H1 (cell line): ENCODE data around the gene RTN4RL2. TPM values are rescaled to one million over a fixed set of nuclear protein-coding genes. Genes with fewer than 3 reads are reported as not detected.

Source experiments
- CTCF ChIA-PET: fragments of 300-600 bp; sonication (Branson Sonifier 250); formaldehyde crosslinking; loops from one replicate; lab custom pipeline; 2021; ENCODE audit not compliant: partially characterized antibody; lab: Charles Lee
- POLR2A ChIA-PET: fragments of 300-600 bp; sonication (Branson Sonifier 250); formaldehyde crosslinking; loops from one replicate; lab custom pipeline; 2021; ENCODE audit warnings: inconsistent platforms; ENCODE audit not compliant: partially characterized antibody; lab: Charles Lee
- DNase-seq, 2 experiments: peaks; one replicate each; pipeline versions ENCODE4 v3.0.0 to v3.0.0-alpha.2; 2010 to 2022; ENCODE audit warnings: low spot score in 2 of 2, low read depth in 1 of 2, mixed read lengths in 1 of 2
- FAIRE-seq: peaks from 2 replicates; lab custom pipeline; 2011; peaks lifted over from hg19 to GRCh38; lab: Jason Lieb, UNC
- H2AFZ ChIP-seq: 2 replicates; pipeline ENCODE4 v1.8.1; 2012; ENCODE audit warnings: low read length, inconsistent platforms
- H2AK5ac ChIP-seq: 2 replicates; pipeline ENCODE4 v1.6.1; 2013; ENCODE audit warnings: low read depth, low read length
- H2BK120ac ChIP-seq: replicated peaks from 2 replicates; pipeline ENCODE3; 2013; ENCODE audit warnings: low read depth, low read length, inconsistent platforms
- H2BK12ac ChIP-seq: 2 replicates; pipeline ENCODE4 v1.6.1; 2013; ENCODE audit warnings: low read depth, low read length
- H2BK15ac ChIP-seq: 2 replicates; pipeline ENCODE4 v1.6.1; 2013; ENCODE audit warnings: low read length
- H2BK20ac ChIP-seq: 2 replicates; pipeline ENCODE4 v1.6.1; 2013; ENCODE audit warnings: low read length
- H2BK5ac ChIP-seq: 2 replicates; pipeline ENCODE4 v1.6.1; 2013; ENCODE audit warnings: low read depth, low read length
- H3K14ac ChIP-seq: 2 replicates; pipeline ENCODE4 v1.6.1; 2013; ENCODE audit warnings: inconsistent platforms; ENCODE audit not compliant: insufficient read length
- H3K18ac ChIP-seq: 2 replicates; pipeline ENCODE4 v1.6.1; 2013; ENCODE audit warnings: low read length; ENCODE audit errors: extremely low read depth
- H3K23ac ChIP-seq: 2 replicates; pipeline ENCODE4 v1.6.1; 2013; ENCODE audit warnings: inconsistent platforms; ENCODE audit not compliant: insufficient read length
- H3K23me2 ChIP-seq: 2 replicates; pipeline ENCODE4 v1.6.1; 2013; ENCODE audit warnings: low read depth, low read length
- H3K27ac ChIP-seq: 2 replicates; pipeline ENCODE4 v1.6.1; 2011; ENCODE audit warnings: low read depth, low read length, inconsistent platforms
- H3K27me3 ChIP-seq, 4 experiments: replicated peaks in 1 of 4; 1 replicate in 1 of 4; 2 replicates in 3 of 4; pipeline versions ENCODE4 v1.6.1 to v1.8.1; 2011 to 2013; ENCODE audit warnings: low read length in 3 of 4, mild to moderate bottlenecking in 3 of 4, inconsistent platforms in 2 of 4, mixed read lengths in 2 of 4, moderate library complexity in 1 of 4; ENCODE audit not compliant: control insufficient read depth in 3 of 4, insufficient read depth in 3 of 4; ENCODE audit errors: extremely low read depth in 1 of 4
- H3K36me3 ChIP-seq, 4 experiments: 2 replicates each; pipeline versions ENCODE4 v1.6.1 to v1.8.1; 2011 to 2013; ENCODE audit warnings: mild to moderate bottlenecking in 4 of 4, low read length in 3 of 4, moderate library complexity in 2 of 4, control low read depth in 1 of 4, inconsistent platforms in 1 of 4; ENCODE audit not compliant: insufficient read depth in 4 of 4, control insufficient read depth in 2 of 4
- H3K4ac ChIP-seq: replicated peaks from 2 replicates; pipeline ENCODE3; 2013; ENCODE audit warnings: low read length, low read depth, mixed read lengths, inconsistent platforms; ENCODE audit not compliant: insufficient read length
- H3K4me1 ChIP-seq, 4 experiments: replicated peaks in 1 of 4; 1 replicate in 1 of 4; 2 replicates in 3 of 4; pipeline versions ENCODE4 v1.6.1 to v1.8.1; 2011 to 2013; ENCODE audit warnings: low read length in 3 of 4, inconsistent platforms in 2 of 4, mixed read lengths in 1 of 4; ENCODE audit not compliant: insufficient read depth in 4 of 4, control insufficient read depth in 3 of 4
- H3K4me2 ChIP-seq, 2 experiments: 2 replicates each; pipeline versions ENCODE4 v1.6.1 to v1.8.1; 2011 to 2013; ENCODE audit warnings: low read depth in 2 of 2, low read length in 2 of 2, control low read depth in 1 of 2, inconsistent platforms in 1 of 2, mild to moderate bottlenecking in 1 of 2; ENCODE audit not compliant: insufficient read depth in 1 of 2
- H3K4me3 ChIP-seq, 4 experiments: fragments of 200-600, 300-600 bp in 1 of 4; sonication (generic), shearing (Covaris generic), sonication (Bioruptor Twin) in 1 of 4; 2 replicates each; pipeline versions ENCODE4 v1.5.1 to v1.8.1; 2011 to 2016; ENCODE audit warnings: low read length in 4 of 4, low read depth in 3 of 4, control low read depth in 2 of 4, inconsistent platforms in 2 of 4, mild to moderate bottlenecking in 2 of 4, mixed read lengths in 1 of 4, moderate library complexity in 1 of 4; ENCODE audit not compliant: insufficient read depth in 2 of 4; ENCODE audit errors: extremely low read depth in 1 of 4
- H3K56ac ChIP-seq: replicated peaks from 2 replicates; pipeline ENCODE3; 2013; ENCODE audit warnings: low read depth, mild to moderate bottlenecking, mixed read lengths, low read length, inconsistent platforms; ENCODE audit not compliant: insufficient read length
- H3K79me1 ChIP-seq: 2 replicates; pipeline ENCODE4 v1.6.1; 2013; ENCODE audit warnings: low read depth, low read length, control low read depth
- H3K79me2 ChIP-seq, 2 experiments: 2 replicates each; pipeline versions ENCODE4 v1.6.1 to v1.8.1; 2012 to 2013; ENCODE audit warnings: low read length in 2 of 2, mild to moderate bottlenecking in 2 of 2, inconsistent platforms in 1 of 2; ENCODE audit not compliant: insufficient read depth in 2 of 2, control insufficient read depth in 1 of 2
- H3K9ac ChIP-seq, 4 experiments: replicated peaks in 1 of 4; 1 replicate in 1 of 4; 2 replicates in 3 of 4; pipeline versions ENCODE4 v1.6.1 to v1.8.1; 2011 to 2013; ENCODE audit warnings: low read depth in 3 of 4, low read length in 3 of 4, control low read depth in 2 of 4, mild to moderate bottlenecking in 2 of 4, moderate library complexity in 2 of 4, inconsistent platforms in 1 of 4; ENCODE audit errors: extremely low read depth in 1 of 4
- H3K9me3 ChIP-seq, 2 experiments: 2 replicates each; pipeline versions ENCODE4 v1.6.1 to v1.8.1; 2012 to 2013; ENCODE audit warnings: mild to moderate bottlenecking in 2 of 2, moderate library complexity in 2 of 2, control low read depth in 1 of 2, inconsistent platforms in 1 of 2, low read depth in 1 of 2, low read length in 1 of 2, mixed read lengths in 1 of 2; ENCODE audit not compliant: insufficient read depth in 2 of 2
- H4K20me1 ChIP-seq, 2 experiments: replicated peaks in 1 of 2; 2 replicates each; pipeline versions ENCODE3 to v1.8.1; 2011 to 2013; ENCODE audit warnings: inconsistent platforms in 2 of 2, low read length in 2 of 2, mild to moderate bottlenecking in 1 of 2; ENCODE audit not compliant: insufficient read depth in 2 of 2, control insufficient read depth in 1 of 2
- H4K5ac ChIP-seq: 2 replicates; pipeline ENCODE4 v1.6.1; 2013; ENCODE audit warnings: low read length, low read depth, mixed read lengths, inconsistent platforms; ENCODE audit not compliant: insufficient read length
- H4K8ac ChIP-seq: 2 replicates; pipeline ENCODE4 v1.8.0; 2013; ENCODE audit warnings: mild to moderate bottlenecking, moderate library complexity, low read length, inconsistent platforms; ENCODE audit not compliant: insufficient read depth; ENCODE audit errors: extremely low read depth
- H4K91ac ChIP-seq: replicated peaks from 2 replicates; pipeline ENCODE3; 2013; ENCODE audit warnings: low read length, mixed read lengths, inconsistent platforms; ENCODE audit not compliant: insufficient read length
- FOSL1 ChIP-seq: IDR thresholded peaks from 2 replicates; pipeline ENCODE4 v1.6.1; 2011; ENCODE audit warnings: mild to moderate bottlenecking, low read depth, low read length, moderate library complexity; ENCODE audit not compliant: insufficient read depth
- KDM4A ChIP-seq: IDR thresholded peaks from one replicate; pipeline ENCODE4 v1.7.1; 2012; ENCODE audit warnings: low read depth, mild to moderate bottlenecking, moderate library complexity, low read length, inconsistent platforms; ENCODE audit not compliant: severe bottlenecking
- MAX ChIP-seq: IDR thresholded peaks from 2 replicates; pipeline ENCODE4 v1.6.1; 2012; ENCODE audit warnings: inconsistent platforms
- POLR2A ChIP-seq, 2 experiments: IDR thresholded peaks; 1 replicate in 1 of 2; 2 replicates in 1 of 2; pipeline ENCODE4 v1.6.1; 2011; ENCODE audit warnings: low read depth in 2 of 2, low read length in 2 of 2, mild to moderate bottlenecking in 2 of 2; ENCODE audit errors: control extremely low read depth in 1 of 2
- POU5F1 ChIP-seq: IDR thresholded peaks from 2 replicates; pipeline ENCODE4 v1.6.1; 2011; ENCODE audit warnings: low read depth, mild to moderate bottlenecking, low read length, moderate library complexity
- RXRA ChIP-seq: IDR thresholded peaks from 2 replicates; pipeline ENCODE4 v1.6.1; 2011; ENCODE audit warnings: low read depth, mild to moderate bottlenecking, low read length, moderate library complexity; ENCODE audit not compliant: insufficient read depth
- SAP30 ChIP-seq: fragments of 300-600 bp; sonication (generic); IDR thresholded peaks from 2 replicates; pipeline ENCODE4 v1.7.1; 2012; ENCODE audit warnings: low read length, moderate library complexity, mild to moderate bottlenecking, inconsistent platforms; ENCODE audit not compliant: insufficient read depth, insufficient replicate concordance
- SIN3A ChIP-seq, 2 experiments: IDR thresholded peaks in 1 of 2; conservative IDR thresholded peaks in 1 of 2; 2 replicates each; pipeline ENCODE4 v1.6.1; 2011 to 2012; ENCODE audit warnings: low read length in 2 of 2, improper control_type of control experiment in 1 of 2, low read depth in 1 of 2, mild to moderate bottlenecking in 1 of 2
- SP2 ChIP-seq: IDR thresholded peaks from 2 replicates; pipeline ENCODE4 v1.6.1; 2012; ENCODE audit warnings: mild to moderate bottlenecking, low read length, inconsistent platforms
- TAF1 ChIP-seq: IDR thresholded peaks from 2 replicates; pipeline ENCODE4 v1.6.1; 2011; ENCODE audit warnings: mild to moderate bottlenecking, low read depth, low read length
- TAF7 ChIP-seq: optimal IDR thresholded peaks from 2 replicates; pipeline ENCODE3; 2011; ENCODE audit warnings: low read depth, mild to moderate bottlenecking, inconsistent platforms, low read length, moderate library complexity, borderline replicate concordance
- TCF12 ChIP-seq: IDR thresholded peaks from 2 replicates; pipeline ENCODE4 v1.6.1; 2011; ENCODE audit warnings: low read depth, mild to moderate bottlenecking, low read length
- TEAD4 ChIP-seq: IDR thresholded peaks from 2 replicates; pipeline ENCODE4 v1.6.1; 2012; ENCODE audit warnings: low read depth, low read length, inconsistent platforms, mixed read lengths
- WGBS, 2 experiments: shearing (Covaris generic) in 1 of 2; methylation state at CpG; one replicate each; pipeline versions ENCODE4 v1.1.6 to v1.1.7; 2013 to 2015; ENCODE audit warnings: low lambda C conversion rate in 2 of 2, mixed read lengths in 2 of 2, inconsistent platforms in 1 of 2, low coverage in 1 of 2, missing lambda C conversion rate in 1 of 2; ENCODE audit not compliant: insufficient replicate concordance in 2 of 2, insufficient coverage in 1 of 2, insufficient read length in 1 of 2; ENCODE audit errors: extremely low coverage in 1 of 2, missing lambda C conversion rate in 1 of 2; 5-methylcytosine and 5-hydroxymethylcytosine counted together
- polyA plus RNA-seq, 7 experiments: library from polyadenylated mRNA; depleted of rRNA in 3 of 7; stranded (reverse) in 5 of 7; unstranded in 2 of 7; fragments of >200 nt in 5 of 7; fragments of 200-250 nt in 2 of 7; gene quantifications; 1 replicate in 5 of 7; 2 replicates in 1 of 7; 4 replicates in 1 of 7; pipeline versions ENCODE4 v1.2.1 to v1.2.3, GENCODE V29; 2011 to 2013; ENCODE audit warnings: missing spikeins in 2 of 7, mixed read lengths in 2 of 7
- total RNA-seq: library from RNA; stranded (reverse); fragmentation: NEBNext Ultra II Directional; extraction: Animal tissue kit (Norgen Biotek cat#: 25700); gene quantifications from 2 replicates; pipeline ENCODE4 v1.2.1, GENCODE V29; 2021

RTN4RL2 gene
- total and polyA plus RNA-seq, 2 of the 8 experiments (the other 6 are each of a cell fraction or from before 2014, with no cell fraction given), result 11.4 to 23.7 TPM

DNA sequence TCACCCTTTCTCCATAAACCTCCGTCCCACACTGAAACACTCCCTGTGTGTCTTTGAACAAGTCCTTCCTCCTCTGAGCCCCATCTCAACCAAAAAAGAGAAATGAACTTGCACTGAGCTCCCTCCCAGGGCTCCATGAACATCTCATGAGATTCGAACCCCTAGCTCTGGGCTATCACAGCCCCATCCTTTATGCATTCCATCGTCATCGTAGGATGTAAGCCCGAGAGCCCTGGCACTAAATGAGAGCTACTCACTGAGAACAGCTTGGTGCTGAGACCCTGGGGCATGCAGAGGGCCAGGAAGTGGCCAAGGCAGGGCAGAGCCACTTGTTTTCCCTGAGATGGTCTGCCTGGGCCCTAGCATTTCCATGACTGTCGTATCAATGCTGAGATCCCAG is 20.5 kb upstream of the RTN4RL2 start:
- DNase-seq, result no peak
- TF ChIP-seq POLR2A (IDR thresholded peaks at IDR 0.05; ENCODE audit: control extremely low read depth in 1 of 2, low read depth in 2 of 2, low read length in 2 of 2) (no peak), RXRA (no peak), SAP30 (no peak), POU5F1 (no peak), TEAD4 (no peak), KDM4A (no peak), SP2 (no peak), FOSL1 (no peak), TAF7 (no peak), TCF12 (no peak), TAF1 (no peak), MAX (no peak), SIN3A (conservative IDR thresholded peaks at IDR 0.05 in 1 of 2, IDR thresholded peaks at IDR 0.05 in 1 of 2; ENCODE audit: low read depth in 1 of 2, low read length in 2 of 2) (no peak)

More for the DNA sequence above, 20.5 kb upstream of the RTN4RL2 start:
- Histone ChIP-seq H2BK15ac (no peak overlapping the region), H2BK20ac (no peak overlapping the region), H3K9ac (no peak overlapping the region), H3K4me3 (no peak overlapping the region), H3K79me1 (no peaks in the 10 kb centered on the region), H2AFZ (no peak overlapping the region), H3K18ac (no peak overlapping the region), H3K23ac (no peak overlapping the region), H3K36me3 (no peaks in the 10 kb centered on the region), H3K4me1 (no peaks in the 10 kb centered on the region), H3K27ac (no peak overlapping the region), H3K14ac (no peak overlapping the region), H3K27me3 (no peaks in the 10 kb centered on the region), H3K4me2 (no peak overlapping the region), H2BK120ac (no peak overlapping the region), H2AK5ac (no peak overlapping the region), H2BK12ac (no peak overlapping the region), H2BK5ac (no peak overlapping the region), H3K79me2 (no peaks in the 10 kb centered on the region), H4K8ac (no peak overlapping the region; the same call in 1 of the 2 replicates), H4K91ac (no peak overlapping the region), H3K9me3 (no peaks in the 10 kb centered on the region), H4K20me1 (no peaks in the 10 kb centered on the region), H3K23me2 (no peaks in the 10 kb centered on the region), H3K56ac (no peak overlapping the region), H4K5ac (no peak overlapping the region), H3K4ac (no peak overlapping the region)
- ChIA-PET CTCF (interaction anchor here (0.7 to 12.5 kb wide), 7 partner anchors 9 to 101 kb away, joined by 3 to 97 read pairs (median 6); partner anchors contain the start of genes P2RX3 and RTN4RL2), POLR2A (interaction anchor here (1.5 kb wide), 1 partner anchor 35 kb away, joined by 3 read pairs; no protein-coding TSS in a partner anchor)
- no peak for FAIRE-seq
- WGBS, 2 experiments, result 83% methylated on average over 6 of the region's 6 CpGs; no CpG with 5 or more reads in 1 of the 2 experiments
